CD1c-positive myeloid dendritic cell (primary cell): Measurements from ENCODE around the gene TMC6.
"Not testable (repeated sequence)": the region's sequence is repeated elsewhere in the genome, so short reads cannot be mapped to it uniquely, and the experiment has no call there.

Experiments used
- DNase-seq: peaks from one replicate; pipeline ENCODE4 v3.0.0-alpha.2; 2016; ENCODE audit errors: extremely low spot score

The TMC6 gene

DNA sequence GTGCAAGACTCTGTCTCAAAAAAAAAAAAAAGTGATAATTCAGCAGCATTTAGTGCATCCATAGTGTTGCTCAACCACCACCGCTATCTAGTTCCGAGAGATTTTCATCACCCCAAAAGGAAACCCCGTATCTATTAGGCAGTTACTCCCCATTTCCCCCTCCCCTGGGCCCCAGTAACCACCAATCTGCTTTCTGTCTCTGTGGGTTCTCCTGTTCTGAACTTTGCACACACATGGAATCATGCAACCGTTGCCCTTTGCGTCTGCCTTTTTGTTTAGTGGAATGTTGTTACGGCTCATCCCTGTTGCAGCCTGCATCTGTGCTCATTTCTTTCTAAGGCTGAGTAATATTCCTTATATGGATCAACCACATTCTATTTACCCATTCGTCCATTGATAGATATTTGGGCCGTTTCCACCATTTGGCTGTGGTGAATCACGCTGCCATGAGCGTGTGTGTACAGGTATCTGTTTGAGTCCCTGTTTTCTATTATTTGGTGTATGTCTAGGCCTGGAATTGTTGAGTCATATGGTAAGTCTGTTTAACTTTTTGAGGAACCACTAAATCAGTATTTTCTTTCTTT, 31.1 kb upstream of the TMC6 start:
- peak; percentile 47 for DNase-seq

DNA sequence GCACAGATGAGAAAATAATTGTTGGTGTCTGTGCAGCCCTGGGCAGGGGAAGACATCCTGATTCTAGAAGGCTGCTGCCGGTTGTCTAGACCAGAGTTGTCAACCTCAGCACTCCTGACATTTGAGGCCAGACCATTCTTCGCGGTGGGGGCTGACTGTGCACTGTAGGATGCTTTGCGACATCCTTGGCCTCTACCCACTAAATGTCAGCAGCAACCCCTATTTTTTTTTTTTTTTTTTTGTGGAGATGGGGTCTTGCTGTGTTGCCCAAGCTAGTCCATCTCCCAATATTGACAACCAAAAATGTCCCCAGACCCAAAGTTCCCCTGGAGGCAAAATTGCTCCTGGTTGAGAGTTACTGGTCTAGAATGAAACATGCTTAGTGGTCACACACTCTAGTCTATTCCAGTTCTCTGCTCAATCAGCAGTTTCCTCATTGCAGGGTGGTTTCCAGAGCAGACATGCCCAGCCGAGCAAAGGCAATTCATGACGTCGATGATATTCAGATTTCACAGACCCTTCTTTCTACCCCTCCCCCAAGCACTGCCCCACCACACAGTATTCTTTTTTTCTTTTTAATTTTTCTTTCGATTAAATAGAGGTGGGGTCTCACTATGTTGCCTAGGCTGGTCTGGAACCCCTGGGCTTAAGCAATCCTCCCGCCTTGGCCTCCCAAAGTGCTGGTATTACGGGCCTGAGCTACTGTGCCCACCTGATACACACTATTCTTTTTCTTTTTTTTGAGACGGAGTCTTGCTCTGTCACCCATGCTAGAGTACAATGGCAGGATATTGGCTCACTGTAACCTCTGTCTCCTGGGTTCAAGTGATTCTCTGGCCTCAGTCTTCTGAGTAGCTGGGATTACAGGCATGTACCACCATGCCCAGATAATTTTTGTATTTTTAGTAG, 26.6 kb upstream of the TMC6 start:
- peak; percentile 72 for DNase-seq

DNA sequence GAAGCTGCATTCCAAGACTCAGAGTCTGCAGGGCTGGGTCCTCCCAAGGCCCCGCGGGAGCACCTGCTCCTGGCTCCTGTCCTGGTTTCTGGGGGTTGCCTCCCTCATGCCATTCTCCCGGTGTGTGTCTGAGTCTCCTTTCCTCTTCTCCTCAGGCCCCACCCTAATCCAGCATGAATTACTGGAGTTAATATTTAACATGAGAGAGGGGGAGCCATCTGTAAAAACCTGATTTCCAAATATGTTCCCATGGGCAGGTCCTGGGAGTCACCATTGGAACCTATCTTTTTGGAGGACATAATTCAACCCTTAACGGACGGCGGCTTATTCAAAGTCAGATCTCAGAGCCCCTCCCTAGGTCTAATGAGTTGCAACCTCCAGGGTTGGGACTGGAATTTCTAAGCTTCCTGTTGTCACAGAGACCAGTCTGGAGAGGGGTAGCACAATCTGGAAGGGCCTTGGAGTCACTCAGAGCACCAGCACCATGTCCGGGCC, 23.0 kb upstream of the TMC6 start:
- DNase-seq = no peak

DNA sequence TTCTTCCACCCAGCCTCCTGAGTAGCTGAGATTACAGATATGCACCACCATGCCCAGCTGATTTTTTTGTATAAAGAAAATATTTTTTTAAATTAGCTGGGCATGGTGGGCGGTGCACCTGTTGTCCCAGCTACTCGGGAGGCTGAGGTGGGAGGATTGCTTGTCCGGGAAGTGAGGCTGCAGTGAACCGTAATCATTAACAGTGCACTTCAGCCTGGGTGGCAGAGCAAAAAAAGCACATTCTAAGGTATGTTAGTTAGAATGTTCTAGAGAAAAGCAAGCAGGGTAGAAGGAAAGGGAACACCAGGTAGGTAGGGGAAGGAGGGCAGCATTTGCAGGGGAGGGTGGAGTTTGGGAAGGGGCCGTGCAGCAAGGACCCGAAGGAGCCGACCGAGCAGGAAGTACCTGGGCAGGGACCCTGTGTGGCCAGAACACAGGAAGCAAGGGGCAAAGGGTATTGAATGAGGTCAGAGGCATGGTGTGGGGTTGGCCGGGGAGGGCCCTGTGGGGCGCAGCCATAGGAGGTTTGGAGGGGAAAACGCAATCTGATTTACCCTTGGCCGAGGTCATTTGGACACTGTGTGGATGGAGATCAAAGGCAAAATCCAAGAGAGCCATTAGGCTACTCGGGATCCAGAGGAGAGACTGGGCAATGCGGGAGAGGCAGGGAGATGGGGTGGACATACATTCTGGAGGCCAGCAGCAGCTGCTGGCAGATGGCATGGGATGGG, 19.9 kb upstream of the TMC6 start:
- DNase-seq = no peak

DNA sequence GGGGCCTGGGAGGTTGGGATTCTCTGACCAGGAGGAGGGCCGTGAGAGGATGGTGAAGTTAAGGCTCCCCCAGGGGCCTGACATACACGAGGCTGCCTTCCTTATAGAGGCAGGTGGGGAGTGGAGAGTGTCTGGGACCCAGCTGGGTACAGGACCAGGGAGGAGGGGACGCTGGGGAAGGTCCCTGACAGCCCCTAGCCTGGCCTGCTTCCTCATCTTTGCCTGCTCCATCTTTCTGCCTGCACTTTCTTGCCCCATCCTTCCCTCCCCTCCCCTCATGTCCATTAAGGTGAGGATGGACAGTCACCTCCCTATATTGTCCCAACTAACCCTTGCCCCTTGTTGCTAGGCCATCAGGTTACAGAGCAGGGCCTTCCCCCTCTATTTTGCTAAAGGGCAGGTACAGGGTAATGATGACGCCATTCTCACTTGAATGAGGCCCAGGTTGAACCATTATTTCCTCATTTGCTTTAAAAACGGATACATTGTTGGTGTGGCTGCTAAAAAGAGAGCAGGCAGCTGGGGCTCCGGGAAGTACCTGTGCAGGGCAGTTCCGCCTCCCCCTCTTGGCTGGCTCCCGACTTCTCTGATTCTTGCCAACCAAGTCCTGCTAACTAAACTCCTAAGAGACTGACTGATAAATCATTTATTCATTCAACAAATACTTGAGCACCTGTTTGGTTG, 18.9 kb upstream of the TMC6 start:
- no peak for DNase-seq

DNA sequence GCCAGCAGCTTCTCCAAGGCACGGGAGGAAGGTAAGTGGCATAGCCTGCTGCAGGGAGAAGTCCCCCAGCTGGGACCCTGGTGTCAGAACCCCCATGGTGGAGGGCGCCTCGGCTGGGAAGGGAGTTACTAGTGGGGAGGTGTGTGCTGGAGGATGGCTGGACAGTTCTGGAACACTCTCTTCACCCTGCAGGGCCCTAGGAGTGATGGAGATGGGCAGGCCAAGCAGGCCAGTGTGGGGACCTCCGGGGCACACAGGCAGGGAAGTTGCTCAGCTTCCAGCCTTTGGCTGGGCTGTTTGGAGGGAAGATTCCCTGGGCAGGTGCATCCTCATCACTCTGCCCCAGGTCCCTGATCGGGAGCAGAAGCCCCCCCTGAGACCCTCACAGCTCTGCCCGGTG, 18.3 kb upstream of the TMC6 start:
- no peak for DNase-seq

DNA sequence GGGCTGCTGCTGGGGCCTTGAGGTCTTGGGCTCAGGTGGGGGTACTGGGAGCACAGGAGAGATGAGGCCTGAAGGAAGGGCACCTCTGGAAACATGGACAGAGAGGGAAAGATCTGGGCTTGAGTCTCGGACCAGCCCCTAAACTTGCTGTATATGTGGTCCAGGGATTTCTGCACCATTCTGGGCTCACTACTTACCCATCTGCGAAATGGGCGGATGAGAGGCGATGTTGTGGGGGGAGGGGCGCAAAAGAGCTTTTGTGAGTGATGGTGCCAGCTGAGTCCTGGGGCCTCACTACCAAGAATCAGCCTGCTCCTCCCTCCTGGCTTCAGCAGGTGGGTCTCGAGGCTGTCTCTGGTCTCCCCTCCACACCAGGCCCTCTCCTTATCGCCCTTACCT, 17.9 kb upstream of the TMC6 start:
- no peak for DNase-seq

DNA sequence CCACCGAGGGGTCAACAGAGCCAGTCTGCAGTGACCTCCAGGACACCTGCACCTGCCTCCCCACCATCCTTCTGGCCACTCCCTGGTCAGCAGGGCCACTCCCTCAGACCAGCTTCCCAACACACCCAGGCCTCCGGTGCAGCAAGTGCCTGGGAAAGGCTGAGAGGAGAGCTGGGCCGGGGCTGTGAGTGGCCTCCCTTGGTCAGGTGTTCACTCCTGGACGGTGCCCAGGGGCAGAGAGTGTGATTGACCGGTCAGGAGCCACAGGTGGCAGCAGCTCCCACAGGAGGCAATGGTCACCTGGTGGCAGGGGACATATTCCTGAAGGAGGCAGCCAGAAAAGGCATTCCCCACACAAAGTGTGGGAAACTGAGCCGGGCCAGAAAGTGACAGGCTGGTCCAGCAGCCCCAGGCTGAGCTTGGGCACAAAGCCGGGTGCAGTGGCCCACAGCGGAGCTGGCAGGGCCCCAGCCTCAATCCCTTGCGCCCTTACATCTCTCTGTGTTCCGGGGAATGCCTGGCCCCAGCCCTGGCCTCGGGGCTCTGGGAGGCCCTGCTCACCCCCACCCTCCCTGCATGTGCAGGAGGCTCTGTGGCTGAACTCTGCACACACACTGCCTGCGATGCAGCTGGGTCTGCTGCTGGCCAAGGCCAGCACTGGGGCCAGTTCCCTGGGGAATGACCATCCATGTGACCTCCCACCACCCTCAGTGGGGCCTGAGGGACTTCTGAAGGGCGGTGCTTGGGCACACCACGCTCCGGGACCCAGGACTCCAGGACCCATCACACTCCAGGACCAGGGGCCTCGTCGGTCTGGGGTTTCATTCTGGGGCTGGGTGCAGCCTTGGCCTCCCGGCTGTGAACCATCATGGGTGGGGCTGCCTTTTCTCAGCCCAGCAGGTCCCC, 16.4 kb upstream of the TMC6 start:
- no peak for DNase-seq

DNA sequence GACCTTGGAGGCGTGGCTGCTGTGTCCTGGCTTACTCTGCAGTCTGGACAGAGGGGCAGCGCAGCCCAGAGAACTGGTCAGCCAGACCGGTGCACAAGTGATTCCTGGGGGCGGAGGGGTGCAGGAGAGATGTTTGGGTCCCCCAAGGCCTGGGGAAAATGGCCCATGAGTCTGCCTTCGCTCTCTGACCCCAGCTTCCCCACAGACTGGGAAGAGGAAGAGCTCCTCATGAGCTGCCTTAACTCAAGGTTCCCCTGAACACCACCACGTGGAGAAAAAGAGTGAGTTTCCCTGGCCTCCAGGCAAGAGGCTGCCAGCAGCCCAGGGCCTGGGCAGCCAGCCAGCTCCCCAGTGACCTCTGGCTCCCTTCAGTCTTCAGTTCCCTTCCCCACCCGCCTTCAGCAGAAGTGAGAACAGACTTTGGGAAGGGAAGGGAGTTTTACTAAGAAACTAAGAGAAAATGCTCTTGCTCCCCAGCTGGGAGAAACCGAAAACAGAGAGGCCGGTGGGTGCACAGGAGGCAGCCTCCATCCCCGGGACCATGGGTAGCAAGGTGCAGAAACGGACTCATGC, 15.7 kb upstream of the TMC6 start:
- peak; percentile 97 for DNase-seq

DNA sequence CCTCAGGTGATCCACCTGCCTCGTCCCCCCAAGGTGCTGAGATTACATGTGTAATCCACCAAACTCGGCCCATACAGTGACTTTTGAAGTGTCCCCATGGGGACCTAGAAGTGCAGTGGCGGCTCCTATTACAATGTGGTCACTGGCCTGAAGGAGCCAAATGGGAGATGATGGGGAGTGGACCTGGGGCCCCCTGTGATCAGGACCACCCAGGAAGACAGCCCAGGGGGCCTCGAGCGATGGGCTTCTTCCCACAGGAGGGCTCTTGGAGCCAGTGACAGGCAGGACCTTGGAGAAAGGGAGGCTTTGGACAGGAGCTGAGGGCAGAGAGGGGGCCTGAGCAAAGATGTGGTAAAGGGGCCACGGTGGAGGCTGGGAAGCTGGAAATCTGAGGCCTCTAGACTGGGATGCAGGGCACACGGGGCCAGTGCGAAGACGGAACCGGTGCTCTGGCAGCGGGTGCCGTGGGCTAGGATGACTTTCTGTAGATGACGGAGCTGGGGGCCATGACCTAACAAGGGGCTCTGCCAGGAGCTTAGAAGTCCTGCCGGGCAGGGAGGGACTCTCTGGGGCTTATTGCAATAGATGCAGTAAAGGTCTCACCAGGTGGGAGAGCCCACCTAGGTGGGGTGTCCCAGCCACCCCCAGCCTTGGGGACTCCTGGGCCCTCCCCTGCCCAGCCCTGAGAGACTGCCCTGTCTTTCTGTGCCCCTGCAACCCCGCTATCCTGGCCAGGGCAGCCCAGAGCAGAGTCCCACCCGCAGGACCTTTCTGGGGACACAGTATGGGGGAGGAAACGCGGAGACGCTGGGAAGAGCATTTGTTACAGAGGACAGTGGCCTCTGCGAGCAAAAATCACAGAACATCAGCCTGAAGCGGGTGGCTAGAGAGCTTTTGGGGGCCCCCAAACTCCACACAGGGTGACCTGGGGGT, 14.9 kb upstream of the TMC6 start:
- DNase-seq = no peak

DNA sequence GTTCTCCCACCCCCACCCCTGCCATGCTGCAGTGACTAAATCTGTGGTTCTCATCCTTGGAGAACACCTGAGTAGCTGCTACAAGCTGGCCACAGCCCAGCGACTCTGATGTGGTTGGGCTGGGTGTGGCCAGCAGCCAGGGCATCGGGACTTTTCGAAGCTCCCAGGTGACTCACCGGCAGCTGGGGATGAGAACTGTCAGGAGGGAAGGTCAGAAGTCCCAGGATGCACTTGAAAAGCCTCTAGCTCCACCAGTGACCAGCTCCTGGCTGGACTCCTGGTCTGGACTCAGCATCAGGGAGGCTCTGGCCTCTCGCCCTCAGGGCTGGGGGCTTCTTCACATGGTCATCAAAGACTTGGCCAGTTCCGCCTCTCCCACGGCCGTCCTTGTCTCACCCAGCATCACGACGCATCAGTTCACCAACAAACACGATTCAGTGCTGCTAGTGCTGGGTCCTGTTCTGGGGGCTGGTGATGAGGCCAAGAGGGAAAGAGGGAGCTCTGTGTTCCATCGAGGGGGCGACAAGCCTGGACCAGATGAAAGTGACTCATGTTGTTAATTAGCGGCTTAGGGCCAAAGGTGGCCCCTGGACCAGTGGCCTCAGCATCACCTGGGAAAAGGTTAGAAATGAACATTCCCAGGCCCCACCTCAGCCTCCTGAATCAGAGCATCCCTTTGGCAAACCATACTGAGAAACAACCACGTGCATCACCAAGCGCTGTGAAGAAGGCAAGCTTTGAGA, 13.7 kb upstream of the TMC6 start:
- peak; percentile 45 for DNase-seq

DNA sequence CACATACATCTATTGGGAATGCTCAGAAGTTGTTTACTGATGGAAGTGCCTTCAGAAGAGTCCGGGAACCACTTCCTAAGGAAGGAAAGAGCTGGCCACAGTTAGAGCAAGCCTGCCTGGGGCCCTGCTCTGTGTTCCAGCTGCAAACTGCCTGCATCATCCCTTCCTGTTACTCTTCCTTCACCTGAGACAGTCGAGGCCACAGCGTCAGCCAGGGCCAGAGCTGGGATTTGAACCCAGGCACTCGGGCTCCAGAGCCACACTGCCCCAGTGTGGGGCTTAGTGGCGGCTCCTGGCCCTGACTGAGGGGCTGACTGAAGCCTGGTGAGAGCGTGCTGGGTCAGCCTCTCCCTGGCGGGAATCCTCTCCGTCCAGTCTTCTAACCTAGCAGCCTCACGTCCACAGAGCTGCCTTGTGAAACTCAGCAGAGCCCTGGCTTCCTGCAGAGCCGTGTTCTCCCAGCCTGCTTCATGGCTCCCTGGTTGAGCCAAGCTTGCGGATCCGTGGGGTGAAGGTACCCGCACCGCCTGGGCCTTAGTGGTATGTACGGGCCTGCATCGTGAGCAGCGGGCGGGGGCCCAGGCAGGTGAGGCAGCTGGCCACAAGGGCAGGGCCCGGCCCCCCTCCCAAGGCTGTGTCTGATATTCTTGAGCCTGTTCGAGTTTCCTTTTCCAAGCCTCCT, 13.0 kb upstream of the TMC6 start:
- no peak for DNase-seq

DNA sequence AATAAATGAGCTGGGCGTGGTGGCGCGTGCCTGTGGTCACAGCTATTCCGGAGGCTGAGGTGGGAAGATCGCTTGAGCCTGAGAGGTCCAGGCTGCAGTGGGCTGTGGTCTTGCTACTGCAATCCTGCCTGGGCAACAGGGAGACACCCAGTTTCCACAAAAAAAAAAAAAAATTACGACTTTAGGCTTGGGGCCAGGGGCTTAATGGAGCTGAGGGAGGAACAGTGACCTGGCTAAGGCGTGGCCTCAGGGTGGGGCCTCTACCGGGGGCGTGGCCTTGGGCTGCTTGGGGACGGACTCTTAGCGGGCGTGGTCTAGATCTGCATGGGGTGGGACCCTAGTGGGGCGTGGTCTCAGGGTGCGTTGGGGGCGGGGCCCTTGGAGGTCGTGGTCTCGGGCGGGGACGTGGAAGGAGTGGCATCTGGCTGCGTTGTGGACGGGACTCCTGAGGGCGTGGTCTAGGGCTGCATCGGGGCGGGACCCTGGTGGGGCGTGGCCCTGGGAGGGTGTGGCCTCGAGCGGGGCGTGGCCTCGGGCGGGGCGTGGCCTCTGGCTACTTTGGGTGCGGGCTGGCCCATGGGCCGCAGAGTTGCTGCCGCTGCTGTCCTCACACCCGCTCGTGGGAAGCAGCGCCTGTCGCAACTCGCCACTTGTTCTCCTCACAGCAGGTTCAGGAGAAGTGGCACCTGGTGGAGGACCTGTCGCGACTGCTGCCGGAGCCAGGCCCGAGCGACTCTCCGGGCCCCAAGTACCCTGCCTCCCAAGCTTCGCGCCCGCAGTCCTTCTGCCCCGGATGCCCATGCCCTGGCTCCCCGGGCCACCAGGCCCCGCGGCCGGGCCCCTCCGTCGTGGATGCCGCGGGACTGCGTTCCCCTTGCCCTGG, 11.9 kb upstream of the TMC6 start:
- DNase-seq = peak; percentile 97

DNA sequence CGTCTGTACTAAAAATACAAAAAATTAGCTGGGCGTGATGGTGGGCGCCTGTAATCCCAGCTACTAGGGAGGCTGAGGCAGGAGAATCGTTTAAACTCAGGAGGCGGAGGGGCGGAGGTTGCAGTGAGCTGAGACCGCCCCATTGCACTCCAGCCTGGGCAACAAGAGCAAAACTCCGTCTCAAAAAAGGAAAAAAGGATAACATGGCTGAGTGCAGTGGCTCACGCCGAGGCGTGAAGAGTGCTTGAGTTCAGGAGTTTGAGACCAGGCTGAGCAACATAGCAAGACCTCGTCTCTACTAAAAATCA, 11.3 kb upstream of the TMC6 start:
- DNase-seq = not testable (repeated sequence)

DNA sequence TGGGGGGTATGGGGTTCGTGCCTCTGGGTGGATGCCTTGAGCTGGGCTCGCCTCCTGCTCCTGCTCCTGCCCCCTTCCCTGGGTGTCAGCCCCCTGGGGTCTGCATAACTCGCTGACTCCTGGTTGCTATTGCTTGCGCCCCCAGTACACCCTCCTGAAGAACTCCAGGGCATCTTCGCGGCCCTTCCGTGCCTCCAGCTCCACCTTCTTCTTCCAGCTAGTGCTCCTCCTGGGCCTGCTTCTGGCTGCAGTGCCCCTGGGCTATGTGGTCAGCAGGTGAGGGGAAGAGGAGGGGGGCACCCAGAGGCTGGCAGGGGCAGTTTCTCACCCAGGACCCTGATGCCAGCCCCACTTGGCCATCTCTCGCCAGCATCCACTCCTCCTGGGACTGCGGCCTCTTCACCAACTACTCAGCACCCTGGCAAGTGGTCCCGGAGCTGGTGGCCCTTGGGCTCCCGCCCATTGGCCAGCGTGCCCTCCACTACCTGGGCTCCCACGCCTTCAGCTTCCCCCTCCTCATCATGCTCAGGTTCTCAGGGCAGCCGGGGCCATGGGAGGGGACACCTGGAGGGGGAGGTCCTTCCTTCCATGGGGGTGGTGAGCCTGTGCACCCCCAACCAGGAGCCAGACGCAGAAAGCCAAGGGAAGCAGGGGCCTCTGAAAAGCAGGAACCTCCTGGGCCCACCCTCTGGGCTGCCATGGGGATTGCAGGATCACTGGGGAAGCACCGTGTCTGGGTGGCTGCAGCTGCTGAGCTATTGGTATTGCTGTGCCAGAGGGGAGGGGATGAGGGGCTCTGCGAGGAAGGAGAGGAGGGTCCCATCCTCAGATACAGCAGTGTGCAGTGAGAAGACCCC, 9.9 kb upstream of the TMC6 start:
- peak; percentile 42 for DNase-seq
